ENCODE data around the gene TMEM121.
"Not testable (repeated sequence)": the region's sequence is repeated elsewhere in the genome, so short reads cannot be mapped to it uniquely, and the experiment has no call there.

The TMEM121 gene

DNA sequence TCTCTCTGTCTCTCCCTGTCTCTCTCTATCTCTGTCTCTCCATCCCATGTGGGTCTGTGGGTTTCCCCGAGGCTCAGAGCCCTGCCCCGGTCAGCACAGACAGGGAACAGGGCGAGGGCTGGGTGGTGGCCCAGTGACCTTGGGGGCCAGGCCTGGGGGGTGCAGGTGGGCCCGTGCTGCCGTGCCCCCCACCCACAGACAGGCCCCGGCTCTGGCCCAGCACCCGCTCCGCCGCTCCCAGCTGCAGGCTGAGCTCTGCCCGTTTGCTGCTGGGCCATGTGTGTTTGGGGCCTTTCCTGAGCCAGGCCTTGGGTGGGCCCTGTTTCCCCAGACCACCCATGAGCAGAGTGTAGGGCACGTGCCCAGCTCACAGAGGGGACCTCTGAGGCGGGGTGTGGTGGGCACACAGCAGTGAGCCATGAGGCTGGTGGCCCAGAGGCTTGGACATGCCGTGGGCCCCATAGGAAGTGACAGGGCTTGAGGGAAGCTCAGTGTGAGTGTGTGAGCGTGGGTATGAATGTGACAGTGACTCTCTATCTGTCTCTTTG is 51.0 kb downstream of the TMEM121 start:
- Histone ChIP-seq H3K4me3 (no peak overlapping the region), H3K27ac (peak overlapping the region in 1 of 21 experiments; percentile 66)

DNA sequence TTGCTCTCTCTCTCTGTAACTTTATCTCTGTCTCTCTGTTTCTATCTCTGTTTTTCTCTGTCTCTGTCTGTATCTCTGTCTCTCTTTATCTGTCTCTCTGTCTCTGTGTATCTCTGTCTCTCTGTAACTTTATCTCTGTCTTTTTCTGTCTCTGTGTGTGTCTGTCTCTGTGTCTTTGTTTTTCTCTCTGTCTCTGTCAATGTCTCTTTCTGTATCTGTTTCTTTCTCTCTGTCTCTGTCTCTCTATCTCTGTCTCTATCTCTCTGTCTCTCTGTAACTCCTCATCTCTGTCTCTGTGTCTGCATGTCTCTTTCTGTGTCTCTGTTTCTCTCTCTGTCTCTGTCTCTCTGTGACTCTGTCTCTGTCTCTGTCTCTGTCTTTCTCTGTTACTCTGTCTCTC is 51.7 kb downstream of the TMEM121 start:
- Histone ChIP-seq H3K27ac (no peak overlapping the region), H3K4me3 (no peak overlapping the region)

- H3K27ac ChIP-seq, H3K4me3 ChIP-seq: not testable (repeated sequence)
These were observed 52.8 kb downstream of the TMEM121 start for GRCh38 chr14:105579221-105579620.

Data from skin epidermis (tissue), 12 donors.